HepG2 (cell line): ENCODE measurements around the gene FHIT. TPM values are rescaled to one million over a fixed set of nuclear protein-coding genes. Genes with fewer than 3 reads are reported as not detected.

Experiments used
- ATAC-seq: fragments of 200-7000 bp; cut with Tn5 transposase; 3 replicates; pipeline ENCODE4 v1.9.1; 2020; ENCODE audit warnings: mild to moderate bottlenecking, moderate library complexity
- BruUV-seq: library from RNA; stranded (reverse); fragments of 400-500 nt; replicated peaks from 2 replicates; lab custom pipeline; 2021; lab: Mats Ljungman, UMichigan
- CTCF ChIA-PET: fragments of 300-600 bp; formaldehyde crosslinking; extraction: SDS; loops from one replicate; lab custom pipeline; 2021; ENCODE audit warnings: low total read pairs, inconsistent platforms, low intra/inter-chr PET ratio; lab: Yijun Ruan, JAX
- POLR2A ChIA-PET: fragments of 350-600 bp; sonication (Branson Sonifier 250); formaldehyde crosslinking; loops from one replicate; lab custom pipeline; 2020; ENCODE audit warnings: antibody characterized with exemption, inconsistent platforms; lab: Yijun Ruan, JAX
- DNase-seq: peaks from one replicate; pipeline ENCODE4 v3.0.0-alpha.2; 2015; ENCODE audit warnings: low spot score
- FAIRE-seq: peaks from 3 replicates; lab custom pipeline; 2011; peaks lifted over from hg19 to GRCh38; lab: Jason Lieb, UNC
- H2AFZ ChIP-seq: one replicate; pipeline ENCODE4 v1.6.1; 2011; ENCODE audit warnings: low read length, inconsistent platforms
- H3K27ac ChIP-seq: fragments of 300-600 bp; 3 replicates; pipeline ENCODE4 v1.8.0; 2011; ENCODE audit warnings: mixed run types, mild to moderate bottlenecking, mixed read lengths, low read length, inconsistent platforms; ENCODE audit not compliant: insufficient read depth; ENCODE audit errors: extremely low read length
- H3K27me3 ChIP-seq, 2 experiments: fragments of 200-600 bp in 1 of 2; 2 replicates in 1 of 2; 3 replicates in 1 of 2; pipeline versions ENCODE4 v1.6.0 to v1.8.0; 2011; ENCODE audit warnings: low read length in 2 of 2, mild to moderate bottlenecking in 2 of 2, moderate library complexity in 2 of 2, inconsistent platforms in 1 of 2; ENCODE audit not compliant: insufficient read depth in 2 of 2, control insufficient read depth in 1 of 2
- H3K36me3 ChIP-seq, 2 experiments: fragments of 200-600 bp in 1 of 2; replicated peaks in 1 of 2; 2 replicates in 1 of 2; 3 replicates in 1 of 2; pipeline versions ENCODE4 v1.5.1 to v1.8.0; 2011; ENCODE audit warnings: low read length in 2 of 2, inconsistent platforms in 1 of 2; ENCODE audit not compliant: insufficient read depth in 2 of 2, control insufficient read depth in 1 of 2
- H3K4me1 ChIP-seq: 2 replicates; pipeline ENCODE4 v1.5.1; 2012; ENCODE audit warnings: low read length, inconsistent platforms; ENCODE audit not compliant: insufficient read depth
- H3K4me2 ChIP-seq: 2 replicates; pipeline ENCODE4 v1.6.0; 2011; ENCODE audit warnings: low read depth, low read length, inconsistent platforms
- H3K4me3 ChIP-seq, 3 experiments: fragments of 200-600 bp in 1 of 3; sonication (generic), shearing (Covaris generic) in 1 of 3; replicated peaks in 1 of 3; 2 replicates each; pipeline ENCODE4 v1.5.1; 2011 to 2016; ENCODE audit warnings: low read length in 3 of 3, inconsistent platforms in 2 of 3, low read depth in 2 of 3, mild to moderate bottlenecking in 2 of 3, control low read depth in 1 of 3, mixed read lengths in 1 of 3; ENCODE audit not compliant: insufficient read depth in 1 of 3
- H3K79me2 ChIP-seq: one replicate; pipeline ENCODE4 v1.6.1; 2011; ENCODE audit warnings: low read length, inconsistent platforms; ENCODE audit not compliant: insufficient read depth
- H3K9ac ChIP-seq: 2 replicates; pipeline ENCODE4 v1.6.0; 2011; ENCODE audit warnings: mild to moderate bottlenecking, low read depth, low read length, inconsistent platforms; ENCODE audit not compliant: insufficient read depth
- H3K9me3 ChIP-seq: 2 replicates; pipeline ENCODE4 v1.5.1; 2012; ENCODE audit warnings: mild to moderate bottlenecking, low read length
- H4K20me1 ChIP-seq: 2 replicates; pipeline ENCODE4 v1.6.0; 2011; ENCODE audit warnings: inconsistent platforms, mild to moderate bottlenecking, low read length, moderate library complexity; ENCODE audit not compliant: insufficient read depth
- FLYWCH1 ChIP-seq: sonication (generic); formaldehyde crosslinking; IDR thresholded peaks from 2 replicates; pipeline ENCODE4 v1.8.1; 2023; ENCODE audit warnings: mild to moderate bottlenecking, missing genetic modification reagents
- KLF15 ChIP-seq: sonication (generic); formaldehyde crosslinking; IDR thresholded peaks from 2 replicates; pipeline ENCODE4 v1.8.1; 2023; ENCODE audit warnings: borderline replicate concordance, mild to moderate bottlenecking, inconsistent platforms, missing genetic modification reagents, mixed read lengths
- SIX1 ChIP-seq: sonication (generic); formaldehyde crosslinking; IDR thresholded peaks from 2 replicates; pipeline ENCODE4 v1.4.0; 2020; ENCODE audit warnings: missing genetic modification reagents, borderline replicate concordance
- SMAD9 ChIP-seq: sonication (generic); formaldehyde crosslinking; IDR thresholded peaks from 2 replicates; pipeline ENCODE4 v1.5.1; 2020; ENCODE audit warnings: mild to moderate bottlenecking, missing genetic modification reagents
- ZNF709 ChIP-seq: sonication (generic); formaldehyde crosslinking; IDR thresholded peaks from 2 replicates; pipeline ENCODE4 v1.5.0; 2020; ENCODE audit warnings: mild to moderate bottlenecking, missing genetic modification reagents
- WGBS: methylation state at CpG from one replicate; pipeline ENCODE4 v1.1.6; 2017; ENCODE audit warnings: low lambda C conversion rate; 5-methylcytosine and 5-hydroxymethylcytosine counted together
- in situ Hi-C: cut with HindIII; loops from 2 replicates; pipeline ENCODE4 v1.10.0; 2017; ENCODE audit warnings: low pct_unique_long_range_greater_than_20kb; ENCODE audit not compliant: extremely low pct_ligation_motif_present
- intact Hi-C: fragments of 100-400 bp; cut with micrococcal nuclease; formaldehyde crosslinking; loops from one replicate; pipeline ENCODE4 v1.10.0; 2022; ENCODE audit not compliant: unreplicated experiment
- polyA plus RNA-seq, 8 experiments: library from polyadenylated mRNA; depleted of rRNA in 3 of 8; stranded (reverse) in 7 of 8; unstranded in 1 of 8; fragments of >200 nt; fragmentation: Illumina TruSeq in 4 of 8; extraction: Trizol in 4 of 8; gene quantifications; 2 replicates each; pipeline versions ENCODE4 v1.2.1 to v1.2.3, GENCODE V29; 2011 to 2016; ENCODE audit warnings: low read depth in 4 of 8, missing spikeins in 1 of 8, mixed read lengths in 1 of 8; ENCODE audit not compliant: insufficient read depth in 1 of 8
- total RNA-seq, 5 experiments: library from RNA; depleted of rRNA; stranded (reverse); fragments of >200 nt; fragmentation: Illumina TruSeq; extraction: Trizol; gene quantifications; 2 replicates each; pipeline ENCODE4 v1.2.3, GENCODE V29; 2016; ENCODE audit warnings: low read depth in 1 of 5
- TF ChIP-seq, protein P1 (sequence below): sonication (generic); formaldehyde crosslinking; conservative IDR thresholded peaks from 2 replicates; pipeline ENCODE4 v1.4.0; 2020; ENCODE audit warnings: missing genetic modification reagents
- TF ChIP-seq, protein P2 (sequence below): sonication (generic); formaldehyde crosslinking; IDR thresholded peaks from 2 replicates; pipeline ENCODE4 v1.4.0; 2020; ENCODE audit warnings: missing genetic modification reagents
- TF ChIP-seq, protein P3 (sequence below): sonication (generic); formaldehyde crosslinking; IDR thresholded peaks from 2 replicates; pipeline ENCODE4 v1.8.1; 2023; ENCODE audit warnings: mild to moderate bottlenecking, missing genetic modification reagents, borderline replicate concordance

The FHIT gene
- total and polyA plus RNA-seq, 2 of the 13 experiments (the other 11 are each of a cell fraction or from before 2014, with no cell fraction given) = 4.0 to 4.6 TPM

DNA sequence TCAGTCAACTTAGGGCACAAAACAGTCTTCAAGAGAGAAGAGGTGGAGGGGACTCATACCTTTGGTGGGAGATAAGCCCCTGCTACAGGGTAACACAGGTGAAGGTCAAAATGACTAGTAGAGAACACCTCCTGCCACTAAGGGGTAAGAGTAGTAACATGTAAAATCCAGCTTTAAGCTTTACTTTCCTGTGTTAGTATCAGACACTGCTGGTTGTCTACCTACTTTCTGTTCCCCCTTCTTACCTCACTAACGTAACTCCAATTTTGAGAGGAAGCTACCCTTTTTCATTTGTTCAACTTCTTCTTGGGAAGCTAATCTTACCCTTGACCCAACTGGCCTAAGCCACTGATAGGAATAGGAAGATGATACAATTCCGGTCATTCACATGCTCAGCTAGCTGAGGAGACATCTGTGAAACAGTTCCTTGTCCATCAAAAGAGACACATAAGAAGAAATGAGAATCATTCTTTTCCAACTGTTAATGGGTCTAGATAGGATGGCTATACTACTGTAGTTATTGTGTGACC is 1374.7 kb downstream of the FHIT start:
- H3K79me2 ChIP-seq = no peaks in the 10 kb centered on the region
- H3K9ac ChIP-seq = no peak overlapping the region
- H3K36me3 ChIP-seq = no peaks in the 10 kb centered on the region
- FAIRE-seq (no peak), ATAC-seq (no peak), DNase-seq (no peak)
- TF ChIP-seq, protein P1, sequence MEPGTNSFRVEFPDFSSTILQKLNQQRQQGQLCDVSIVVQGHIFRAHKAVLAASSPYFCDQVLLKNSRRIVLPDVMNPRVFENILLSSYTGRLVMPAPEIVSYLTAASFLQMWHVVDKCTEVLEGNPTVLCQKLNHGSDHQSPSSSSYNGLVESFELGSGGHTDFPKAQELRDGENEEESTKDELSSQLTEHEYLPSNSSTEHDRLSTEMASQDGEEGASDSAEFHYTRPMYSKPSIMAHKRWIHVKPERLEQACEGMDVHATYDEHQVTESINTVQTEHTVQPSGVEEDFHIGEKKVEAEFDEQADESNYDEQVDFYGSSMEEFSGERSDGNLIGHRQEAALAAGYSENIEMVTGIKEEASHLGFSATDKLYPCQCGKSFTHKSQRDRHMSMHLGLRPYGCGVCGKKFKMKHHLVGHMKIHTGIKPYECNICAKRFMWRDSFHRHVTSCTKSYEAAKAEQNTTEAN (CRISPR knock-in tag) = no peak
- TF ChIP-seq KLF15 (CRISPR knock-in tag) (no peak), SIX1 (CRISPR knock-in tag) (no peak), SMAD9 (CRISPR knock-in tag) (no peak), ZNF709 (no peak), FLYWCH1 (CRISPR knock-in tag) (no peak)
- TF ChIP-seq, protein P2, sequence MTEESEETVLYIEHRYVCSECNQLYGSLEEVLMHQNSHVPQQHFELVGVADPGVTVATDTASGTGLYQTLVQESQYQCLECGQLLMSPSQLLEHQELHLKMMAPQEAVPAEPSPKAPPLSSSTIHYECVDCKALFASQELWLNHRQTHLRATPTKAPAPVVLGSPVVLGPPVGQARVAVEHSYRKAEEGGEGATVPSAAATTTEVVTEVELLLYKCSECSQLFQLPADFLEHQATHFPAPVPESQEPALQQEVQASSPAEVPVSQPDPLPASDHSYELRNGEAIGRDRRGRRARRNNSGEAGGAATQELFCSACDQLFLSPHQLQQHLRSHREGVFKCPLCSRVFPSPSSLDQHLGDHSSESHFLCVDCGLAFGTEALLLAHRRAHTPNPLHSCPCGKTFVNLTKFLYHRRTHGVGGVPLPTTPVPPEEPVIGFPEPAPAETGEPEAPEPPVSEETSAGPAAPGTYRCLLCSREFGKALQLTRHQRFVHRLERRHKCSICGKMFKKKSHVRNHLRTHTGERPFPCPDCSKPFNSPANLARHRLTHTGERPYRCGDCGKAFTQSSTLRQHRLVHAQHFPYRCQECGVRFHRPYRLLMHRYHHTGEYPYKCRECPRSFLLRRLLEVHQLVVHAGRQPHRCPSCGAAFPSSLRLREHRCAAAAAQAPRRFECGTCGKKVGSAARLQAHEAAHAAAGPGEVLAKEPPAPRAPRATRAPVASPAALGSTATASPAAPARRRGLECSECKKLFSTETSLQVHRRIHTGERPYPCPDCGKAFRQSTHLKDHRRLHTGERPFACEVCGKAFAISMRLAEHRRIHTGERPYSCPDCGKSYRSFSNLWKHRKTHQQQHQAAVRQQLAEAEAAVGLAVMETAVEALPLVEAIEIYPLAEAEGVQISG (CRISPR knock-in tag) = no peak
- TF ChIP-seq, protein P3, sequence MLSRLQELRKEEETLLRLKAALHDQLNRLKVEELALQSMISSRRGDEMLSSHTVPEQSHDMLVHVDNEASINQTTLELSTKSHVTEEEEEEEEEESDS (CRISPR knock-in tag) = no peak
- H3K4me2 ChIP-seq = no peak overlapping the region
- no peak overlapping the region for H3K4me3 ChIP-seq
- BruUV-seq = no TSS peak
- POLR2A ChIA-PET = no interaction called here
- no peaks in the 10 kb centered on the region for H3K4me1 ChIP-seq
- H2AFZ ChIP-seq = no peak overlapping the region
- WGBS = 7% methylated on average over 2 of the region's 2 CpGs
- H3K9me3 ChIP-seq = no peaks in the 10 kb centered on the region
- no peaks in the 10 kb centered on the region for H4K20me1 ChIP-seq
- in situ Hi-C loops (no loop called here), intact Hi-C loops (no loop called here)
- no peaks in the 10 kb centered on the region for H3K27me3 ChIP-seq
- CTCF ChIA-PET = no interaction called here
- no peak overlapping the region for H3K27ac ChIP-seq
